Mesothelial cell of epicardium (in vitro differentiated cells): ENCODE data around the gene ARHGAP6. TPM values are rescaled to one million over a fixed set of nuclear protein-coding genes. Genes with fewer than 3 reads are reported as not detected.

ENCODE experiments used
- DNase-seq, 2 experiments: peaks; one replicate each; pipeline ENCODE4 v3.0.0; 2021; ENCODE audit warnings: low spot score in 2 of 2; ENCODE audit not compliant: unreplicated experiment in 2 of 2
- H3K27ac Mint-ChIP-seq: 2 replicates; pipeline ENCODE4 v1.8.0; 2021; ENCODE audit warnings: mixed read lengths
- H3K27me3 Mint-ChIP-seq: 2 replicates; pipeline ENCODE4 v1.8.0; 2021; ENCODE audit warnings: low read depth, mixed read lengths
- H3K36me3 Mint-ChIP-seq: 2 replicates; pipeline ENCODE4 v1.8.0; 2021; ENCODE audit warnings: mixed read lengths
- H3K4me1 Mint-ChIP-seq: 2 replicates; pipeline ENCODE4 v1.8.0; 2021; ENCODE audit warnings: mixed read lengths
- H3K4me3 Mint-ChIP-seq: 2 replicates; pipeline ENCODE4 v1.8.0; 2021; ENCODE audit warnings: mild to moderate bottlenecking, moderate library complexity, mixed read lengths
- H3K9me3 Mint-ChIP-seq: 2 replicates; pipeline ENCODE4 v1.8.0; 2021; ENCODE audit warnings: mixed read lengths
- CTCF ChIP-seq: fragments of 200-600 bp; sonication (generic); IDR thresholded peaks from one replicate; pipeline ENCODE4 v1.5.0; 2021; ENCODE audit warnings: antibody characterized with exemption; ENCODE audit not compliant: unreplicated experiment
- total RNA-seq: library from RNA; stranded (reverse); gene quantifications from 3 replicates; pipeline ENCODE4 v1.2.1, GENCODE V29; 2021

The ARHGAP6 gene
- total RNA-seq, 1 donor from 2014 or later: 5.3 TPM

- Mint-ChIP-seq H3K9me3 (peaks cover 18% of the 10 kb centered on the region), H3K27ac (no peak overlapping the region), H3K36me3 (no peaks in the 10 kb centered on the region), H3K27me3 (no peaks in the 10 kb centered on the region), H3K4me1 (peaks cover 2% of the 10 kb centered on the region), H3K4me3 (no peak overlapping the region)
- TF ChIP-seq CTCF: no peak
- no peak for DNase-seq
Measured at GRCh38 chrX:11398139-11398538, 267.6 kb downstream of the ARHGAP6 start.

- H3K36me3 Mint-ChIP-seq: no peaks in the 10 kb centered on the region
- H3K9me3 Mint-ChIP-seq: peaks cover 18% of the 10 kb centered on the region
- no peak for TF ChIP-seq CTCF
- no peak overlapping the region for H3K27ac Mint-ChIP-seq
- no peak overlapping the region for H3K4me3 Mint-ChIP-seq
- H3K27me3 Mint-ChIP-seq: no peaks in the 10 kb centered on the region
- H3K4me1 Mint-ChIP-seq: peaks cover 2% of the 10 kb centered on the region
- no peak for DNase-seq
Measured at GRCh38 chrX:11397680-11398079, 268.0 kb downstream of the ARHGAP6 start.

GRCh38 chrX:11395859-11396258, 269.9 kb downstream of the ARHGAP6 start:
- no peak for DNase-seq
- Mint-ChIP-seq H3K4me1 (peaks cover 2% of the 10 kb centered on the region), H3K4me3 (no peak overlapping the region), H3K27ac (no peak overlapping the region), H3K9me3 (peaks cover 16% of the 10 kb centered on the region), H3K27me3 (no peaks in the 10 kb centered on the region), H3K36me3 (no peaks in the 10 kb centered on the region)
- TF ChIP-seq CTCF: no peak

GRCh38 chrX:11393949-11394654, 271.6 kb downstream of the ARHGAP6 start:
- DNase-seq: no peak
- Mint-ChIP-seq H3K4me3 (no peak overlapping the region), H3K36me3 (no peaks in the 10 kb centered on the region), H3K27me3 (no peaks in the 10 kb centered on the region), H3K4me1 (peaks cover 2% of the 10 kb centered on the region), H3K9me3 (peaks cover 18% of the 10 kb centered on the region), H3K27ac (no peak overlapping the region)
- TF ChIP-seq CTCF: no peak

GRCh38 chrX:11386812-11387211, 278.9 kb downstream of the ARHGAP6 start:
- DNase-seq: no peak
- H3K4me3 Mint-ChIP-seq: no peak overlapping the region
- H3K9me3 Mint-ChIP-seq: peaks cover 21% of the 10 kb centered on the region
- peak overlapping the region; percentile 86 for H3K27ac Mint-ChIP-seq
- H3K27me3 Mint-ChIP-seq: no peaks in the 10 kb centered on the region
- H3K4me1 Mint-ChIP-seq: peaks cover 14% of the 10 kb centered on the region
- TF ChIP-seq CTCF: no peak
- H3K36me3 Mint-ChIP-seq: no peaks in the 10 kb centered on the region

- Mint-ChIP-seq H3K27ac (peak overlapping the region; percentile 86), H3K9me3 (peaks cover 21% of the 10 kb centered on the region), H3K4me1 (peaks cover 16% of the 10 kb centered on the region), H3K36me3 (no peaks in the 10 kb centered on the region), H3K27me3 (no peaks in the 10 kb centered on the region), H3K4me3 (no peak overlapping the region)
- TF ChIP-seq CTCF: no peak
- DNase-seq: no peak
Measured at GRCh38 chrX:11386001-11386523, 279.7 kb downstream of the ARHGAP6 start.
